PC-3 (cell line): Measurements from ENCODE around the gene GFRA1.

ENCODE experiments used
- CTCF ChIP-seq: fragments of 300-600 bp; sonication (generic); conservative IDR thresholded peaks from 2 replicates; pipeline ENCODE4 v1.5.1; 2017; ENCODE audit warnings: antibody characterized with exemption, low read depth, mild to moderate bottlenecking, low read length
- EZH2 ChIP-seq: fragments of 300-600 bp; sonication (generic); IDR thresholded peaks from one replicate; pipeline ENCODE4 v1.6.1; 2017; ENCODE audit warnings: antibody characterized with exemption, mild to moderate bottlenecking, low read length; ENCODE audit not compliant: unreplicated experiment

- TF ChIP-seq CTCF: no peak
- no peak for TF ChIP-seq EZH2
Measured at GRCh38 chr10:116296291-116296721, 23.3 kb upstream of the GFRA1 start.
